GM21515 (cell line): ENCODE measurements around the gene CNIH1.
"Not testable (repeated sequence)": the region's sequence is repeated elsewhere in the genome, so short reads cannot be mapped to it uniquely, and the experiment has no call there.

ENCODE experiments used
- ATAC-seq: cut with Tn5 transposase; IDR thresholded peaks from one replicate; pipeline ENCODE4 v1.9.1; 2021; ENCODE audit not compliant: unreplicated experiment

The CNIH1 gene

GRCh38 chr14:54470701-54471100 lies 29.5 kb upstream of the CNIH1 start:
- ATAC-seq = no peak

- no peak for ATAC-seq
Observed at GRCh38 chr14:54467280-54467679, 26.1 kb upstream of the CNIH1 start.

GRCh38 chr14:54465654-54466053 lies 24.5 kb upstream of the CNIH1 start:
- ATAC-seq = no peak

- ATAC-seq = no peak
Observed at GRCh38 chr14:54462048-54462447, 20.9 kb upstream of the CNIH1 start.

- no peak for ATAC-seq
Observed at GRCh38 chr14:54459106-54459505, 17.9 kb upstream of the CNIH1 start.

GRCh38 chr14:54458536-54458935 lies 17.4 kb upstream of the CNIH1 start:
- ATAC-seq = not testable (repeated sequence)

GRCh38 chr14:54457609-54457996 lies 16.4 kb upstream of the CNIH1 start:
- no peak for ATAC-seq

- ATAC-seq = not testable (repeated sequence)
Observed at GRCh38 chr14:54456820-54457608, 15.8 kb upstream of the CNIH1 start.

GRCh38 chr14:54455363-54455762 lies 14.2 kb upstream of the CNIH1 start:
- no peak for ATAC-seq

- not testable (repeated sequence) for ATAC-seq
Observed at GRCh38 chr14:54453990-54454389, 12.8 kb upstream of the CNIH1 start.

- ATAC-seq = no peak
Observed at GRCh38 chr14:54453252-54453651, 12.1 kb upstream of the CNIH1 start.

- ATAC-seq = no peak
Observed at GRCh38 chr14:54451961-54452360, 10.8 kb upstream of the CNIH1 start.

GRCh38 chr14:54451121-54451601 lies 10.0 kb upstream of the CNIH1 start:
- no peak for ATAC-seq

- ATAC-seq = peak; percentile 54
Observed at GRCh38 chr14:54450535-54450934, 9.4 kb upstream of the CNIH1 start.

- ATAC-seq = no peak
Observed at GRCh38 chr14:54447231-54447692, 6.1 kb upstream of the CNIH1 start.

GRCh38 chr14:54446161-54446693 lies 5.1 kb upstream of the CNIH1 start:
- ATAC-seq = no peak

- ATAC-seq = no peak
Observed at GRCh38 chr14:54444681-54445080, 3.5 kb upstream of the CNIH1 start.

- ATAC-seq = no peak
Observed at GRCh38 chr14:54443981-54444380, 2.8 kb upstream of the CNIH1 start.

GRCh38 chr14:54442961-54443360 lies 1.8 kb upstream of the CNIH1 start:
- not testable (repeated sequence) for ATAC-seq

- ATAC-seq = no peak
Observed at GRCh38 chr14:54440476-54440872, 700 bp downstream of the CNIH1 start.

- ATAC-seq = no peak
Observed at GRCh38 chr14:54440037-54440436, 1.1 kb downstream of the CNIH1 start.

- no peak for ATAC-seq
Observed at GRCh38 chr14:54438703-54439102, 2.5 kb downstream of the CNIH1 start.
